Epidermal melanocyte (primary cell): ENCODE results near the gene USP7.
"Not testable (repeated sequence)": the region's sequence is repeated elsewhere in the genome, so short reads cannot be mapped to it uniquely, and the experiment has no call there.

ENCODE experiments used
- DNase-seq: peaks from one replicate; pipeline ENCODE4 v3.0.0; 2011; ENCODE audit warnings: low spot score; ENCODE audit not compliant: insufficient read length

The USP7 gene

DNA sequence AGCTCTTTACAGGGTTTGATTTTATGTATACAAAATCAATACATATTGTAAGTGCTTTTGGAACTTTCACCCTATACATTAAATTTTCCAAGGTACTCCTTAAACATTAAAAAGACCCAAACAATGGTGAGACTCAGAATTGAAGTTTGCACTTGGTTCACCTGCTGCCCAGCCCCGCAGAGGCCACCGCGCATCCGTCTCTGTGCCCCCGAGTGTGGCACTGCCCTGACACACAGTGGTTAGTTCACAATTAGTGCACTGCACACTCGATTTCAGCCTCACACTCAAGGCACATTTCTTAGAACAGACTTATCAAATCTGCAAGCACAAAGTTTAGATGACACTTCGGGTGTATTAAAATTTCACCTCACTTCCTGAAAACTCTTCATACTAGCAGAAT lies 38.3 kb downstream of the USP7 start:
- DNase-seq, result no peak

DNA sequence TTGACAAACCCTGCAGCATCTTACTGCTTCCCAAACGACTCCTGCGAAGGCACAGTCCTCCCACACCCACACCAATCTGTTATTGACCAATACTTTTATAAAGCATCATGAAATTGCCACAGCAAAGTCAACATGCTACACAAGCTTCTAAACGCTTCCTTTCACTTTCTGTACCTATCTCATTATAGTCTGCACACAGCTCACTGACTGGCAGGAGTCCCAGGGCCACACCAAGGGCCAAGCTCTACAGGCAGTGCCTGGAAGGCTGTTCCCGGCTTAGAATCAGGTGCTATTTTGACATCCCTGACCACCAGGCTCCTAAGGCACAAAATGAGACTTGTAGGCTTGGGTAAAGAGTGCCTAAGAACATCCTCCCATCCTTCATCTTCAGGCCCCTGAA lies 39.5 kb downstream of the USP7 start:
- DNase-seq, result no peak

DNA sequence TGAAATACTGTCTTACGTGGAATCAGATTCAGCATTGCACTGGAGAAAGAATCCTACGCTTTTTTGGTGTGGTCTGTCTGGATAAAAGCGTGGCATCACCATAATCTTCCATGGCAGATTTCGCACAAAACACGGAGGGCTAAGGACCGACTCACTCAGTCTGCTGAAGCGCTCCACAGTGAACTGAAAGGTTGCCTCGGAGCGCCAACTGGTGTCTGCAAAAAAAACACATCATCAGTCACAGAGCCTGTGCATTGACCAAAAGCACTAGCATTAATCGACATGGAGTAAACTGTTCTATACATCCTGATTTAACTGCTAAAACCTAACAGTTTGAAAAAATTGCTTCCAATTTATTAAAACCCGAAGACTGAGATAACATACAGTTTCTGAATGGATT lies 40.5 kb downstream of the USP7 start:
- no peak for DNase-seq

DNA sequence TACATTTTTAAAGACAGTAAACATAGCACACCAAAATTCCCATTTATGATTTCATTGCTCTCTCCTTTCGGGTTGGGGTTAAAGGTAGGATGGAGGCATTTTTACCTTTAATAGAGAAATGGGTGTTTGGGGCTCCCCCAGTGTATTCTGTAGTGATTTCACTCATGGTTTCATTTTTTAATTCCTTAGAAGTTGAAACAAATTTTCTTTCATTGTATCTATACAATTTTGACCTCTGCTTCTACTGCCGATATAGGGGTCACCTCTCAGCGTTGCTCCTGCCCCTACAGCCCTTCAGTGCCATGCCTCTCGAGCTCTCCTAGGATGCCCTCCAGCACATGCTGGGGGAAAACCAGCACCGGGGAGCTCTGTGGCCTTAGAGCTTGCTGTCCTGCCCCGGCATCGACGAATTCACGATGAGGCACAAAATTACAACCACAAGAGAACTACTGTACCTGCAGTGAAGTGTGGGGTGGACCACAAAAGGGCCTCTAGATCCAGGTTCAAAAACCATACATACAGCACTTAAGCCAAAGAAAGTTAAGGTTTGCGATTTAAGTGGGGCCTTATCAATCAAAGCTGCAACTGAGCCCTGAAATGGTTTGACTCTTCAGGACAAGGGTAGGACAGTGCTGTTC lies 42.2 kb downstream of the USP7 start:
- no peak for DNase-seq

DNA sequence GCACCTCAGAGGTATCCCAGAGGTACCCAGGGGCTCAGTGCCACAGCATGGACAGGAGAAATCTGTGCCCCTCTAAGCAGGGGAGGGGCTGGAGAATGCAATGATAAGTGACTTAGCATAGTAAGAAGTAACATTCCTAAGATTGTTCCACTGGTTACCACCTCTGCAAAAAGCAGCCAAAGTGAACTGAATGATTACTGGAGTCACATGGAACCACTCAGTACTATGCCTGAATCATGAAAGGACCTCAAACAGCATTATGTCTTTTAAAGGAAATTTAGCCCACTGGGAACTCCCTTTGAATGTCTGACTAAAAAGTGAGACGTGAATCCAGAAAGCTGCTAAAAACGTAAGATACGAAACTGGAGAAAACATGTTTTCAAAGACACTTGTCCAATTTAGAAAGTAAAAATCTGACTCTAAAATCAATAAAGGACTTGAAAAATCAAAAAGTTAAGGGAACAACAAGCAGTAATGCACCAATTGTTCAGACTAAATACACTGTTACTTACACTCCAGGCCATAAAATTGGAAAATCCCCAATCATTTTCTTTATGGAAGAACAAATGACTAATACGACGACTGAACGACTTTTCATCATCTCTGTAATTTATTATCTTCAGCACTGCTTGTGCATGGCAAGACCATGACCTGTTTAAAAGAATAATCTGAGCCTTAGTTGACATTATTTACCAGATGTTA lies 42.9 kb downstream of the USP7 start:
- no peak for DNase-seq

DNA sequence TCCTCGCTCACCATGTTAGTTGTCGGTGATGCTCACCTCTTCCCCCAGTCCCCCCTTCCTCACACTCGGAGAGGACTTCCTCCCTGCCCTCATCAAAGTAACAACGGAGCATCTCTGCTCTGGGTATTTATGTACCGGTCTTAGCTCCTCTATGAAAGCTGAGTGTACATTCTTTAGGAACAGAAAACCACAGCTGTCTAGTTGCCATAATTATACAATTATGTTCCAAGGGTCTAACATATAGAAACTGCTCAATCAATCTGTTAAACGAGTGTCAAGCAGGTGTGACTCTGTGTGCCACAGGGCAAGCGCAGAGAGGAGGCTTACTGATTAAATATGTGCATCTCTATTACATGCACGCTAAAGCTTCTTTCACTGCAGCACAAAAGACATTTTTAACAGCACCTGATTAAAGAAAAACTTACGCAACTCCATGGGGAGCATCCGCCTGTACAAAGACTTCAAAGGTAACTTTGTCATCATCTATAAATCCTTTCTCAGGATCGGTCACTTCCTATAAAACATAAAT lies 43.7 kb downstream of the USP7 start:
- no peak for DNase-seq

DNA sequence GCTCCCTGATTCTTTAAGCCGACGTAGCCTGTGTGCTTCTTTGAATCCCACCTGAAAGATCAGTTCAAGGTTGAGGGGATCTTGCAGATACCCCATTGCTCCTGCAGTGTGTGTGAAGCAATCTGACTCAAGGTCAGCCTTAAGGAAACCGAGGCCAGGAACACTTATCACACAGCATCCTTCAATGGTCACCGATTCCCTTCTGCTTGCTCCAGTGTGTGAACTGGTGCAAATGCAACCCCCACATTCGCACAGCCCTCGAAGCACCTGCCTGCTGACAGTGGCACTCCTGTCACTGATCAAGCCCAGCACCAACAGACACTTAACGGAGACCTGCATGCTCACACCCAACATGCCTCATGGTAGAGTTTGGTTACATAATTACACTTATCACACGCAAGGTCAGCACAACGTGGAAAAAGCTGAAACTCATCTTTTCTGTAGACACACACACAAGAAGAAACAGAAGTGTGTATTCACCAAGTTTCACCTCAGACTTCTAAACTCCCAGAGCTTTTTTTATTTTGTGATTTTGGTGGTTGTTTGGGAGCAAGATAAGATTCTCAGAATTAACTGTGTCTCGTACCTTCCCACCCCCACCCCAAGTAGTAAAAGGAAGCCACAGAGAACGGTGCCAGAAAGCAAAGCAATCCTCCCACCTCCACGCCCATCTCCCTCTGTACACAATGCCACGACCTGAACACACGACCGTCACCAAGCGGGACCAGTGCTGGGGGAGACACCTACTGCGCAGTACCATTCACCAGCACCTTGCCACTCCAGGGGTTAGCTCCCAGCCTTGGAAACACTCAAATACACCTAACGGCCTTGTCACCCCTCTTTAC lies 44.4 kb downstream of the USP7 start:
- no peak for DNase-seq

DNA sequence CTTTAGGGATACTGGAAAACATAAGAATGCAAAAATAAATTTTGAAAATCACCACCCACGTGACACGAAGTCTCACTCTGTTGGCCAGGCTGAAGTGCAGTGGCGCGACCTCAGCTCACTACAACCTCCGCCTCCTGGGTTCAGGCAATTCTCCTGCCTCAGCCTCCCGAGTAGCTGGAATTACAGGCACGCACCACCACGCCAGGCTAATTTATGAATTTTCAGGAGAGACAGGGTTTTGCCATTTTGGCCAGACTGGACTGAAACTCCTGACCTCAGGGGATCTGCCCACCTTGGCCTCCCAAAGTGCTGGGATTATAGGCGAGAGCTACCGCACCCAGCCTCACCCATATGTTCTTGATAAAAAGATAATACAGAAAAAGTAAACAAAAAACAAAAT lies 46.4 kb downstream of the USP7 start:
- not testable (repeated sequence) for DNase-seq

DNA sequence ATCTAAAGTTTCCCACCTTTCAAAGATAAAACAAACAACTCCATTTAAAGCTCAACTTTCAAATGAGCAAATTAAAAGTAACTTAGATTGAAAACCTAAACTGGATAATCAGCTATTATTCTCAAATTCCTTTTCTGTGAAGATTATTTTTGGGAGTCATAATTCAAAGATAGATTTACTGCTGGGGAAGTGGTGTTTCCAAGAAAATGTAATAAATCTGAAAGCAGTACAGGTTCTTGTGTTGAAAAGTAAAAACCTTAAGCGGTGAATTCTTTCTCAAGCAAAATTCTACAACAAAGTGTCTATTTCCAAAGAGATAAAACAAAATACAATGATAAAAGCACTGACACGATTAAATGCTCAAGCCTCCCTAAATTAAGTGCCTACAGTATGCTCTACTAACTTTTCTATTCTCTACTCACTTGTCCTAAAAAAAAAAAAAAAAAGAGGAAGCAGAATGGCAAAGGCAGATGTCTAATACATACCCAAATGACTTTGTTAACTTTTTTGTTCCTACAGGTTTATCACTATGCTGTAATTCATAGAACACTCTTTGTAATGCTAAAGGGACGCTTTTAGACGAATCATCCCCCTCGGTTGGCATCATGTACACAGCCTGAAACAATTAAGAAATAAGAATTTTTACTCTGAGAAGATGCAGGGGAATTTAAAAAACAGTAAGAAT lies 47.0 kb downstream of the USP7 start:
- DNase-seq, result no peak

DNA sequence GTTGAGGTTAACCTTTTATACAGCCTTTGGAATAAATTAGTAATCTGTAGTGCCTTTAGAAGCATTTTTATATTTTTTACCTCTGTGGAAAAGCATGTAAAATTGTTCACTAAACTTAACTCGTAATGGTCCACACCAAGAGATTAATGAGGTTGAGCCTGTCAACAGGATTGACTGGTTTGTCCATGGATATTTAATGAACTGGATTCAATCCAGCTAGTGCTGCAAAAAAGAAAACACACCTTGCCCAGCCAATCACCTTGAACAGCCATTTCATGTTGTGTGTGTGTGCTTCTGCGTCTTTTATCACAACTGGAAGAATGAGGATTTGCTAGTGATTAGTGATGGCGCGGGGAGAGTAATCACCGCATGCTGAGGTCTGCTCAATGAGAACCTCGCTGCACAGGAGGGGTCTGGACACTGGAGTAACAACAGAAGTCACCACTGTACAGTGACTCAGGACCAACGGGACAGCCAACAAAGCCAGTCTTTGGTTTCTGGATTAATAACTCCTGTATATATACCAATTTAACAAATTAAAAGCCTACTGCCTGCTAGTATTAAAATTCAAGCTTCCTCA lies 47.9 kb downstream of the USP7 start:
- DNase-seq, result no peak

DNA sequence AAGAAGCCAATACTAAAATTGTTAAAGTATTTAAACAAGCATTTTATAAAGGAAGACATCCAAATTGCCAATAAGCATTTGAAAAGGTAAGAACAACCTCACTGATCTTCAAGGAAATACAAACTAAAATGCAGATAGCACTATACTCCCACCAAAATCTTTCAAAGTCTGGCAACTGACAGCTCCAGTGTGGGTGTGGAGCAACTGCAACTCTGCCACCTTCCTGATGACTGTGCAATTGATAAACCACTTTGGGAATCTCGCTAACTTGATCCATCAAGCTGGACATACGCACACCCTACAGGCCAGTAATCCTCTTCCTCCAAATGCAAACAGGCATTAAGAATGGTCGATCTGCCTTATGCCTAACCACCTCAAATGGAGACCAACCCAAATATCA lies 49.6 kb downstream of the USP7 start:
- no peak for DNase-seq

DNA sequence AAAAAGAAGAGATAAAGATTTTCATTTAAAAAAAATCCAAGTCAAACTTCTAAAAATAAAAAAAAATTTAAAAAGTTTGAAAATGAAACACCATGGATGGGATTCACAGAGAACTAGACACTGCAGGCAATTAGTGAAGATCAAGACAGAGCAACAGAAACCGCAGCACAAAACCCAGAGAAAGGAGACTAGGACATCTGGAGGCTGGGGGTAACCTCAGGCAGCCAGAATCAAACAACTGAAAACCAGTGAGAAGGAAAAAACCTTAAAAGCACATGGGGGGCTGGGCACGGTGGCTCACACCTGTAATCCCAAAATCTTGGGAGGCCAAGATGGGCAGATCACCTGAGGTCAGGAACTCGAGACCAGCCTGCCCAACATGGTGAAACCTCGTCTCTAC lies 50.9 kb downstream of the USP7 start:
- DNase-seq, result no peak

DNA sequence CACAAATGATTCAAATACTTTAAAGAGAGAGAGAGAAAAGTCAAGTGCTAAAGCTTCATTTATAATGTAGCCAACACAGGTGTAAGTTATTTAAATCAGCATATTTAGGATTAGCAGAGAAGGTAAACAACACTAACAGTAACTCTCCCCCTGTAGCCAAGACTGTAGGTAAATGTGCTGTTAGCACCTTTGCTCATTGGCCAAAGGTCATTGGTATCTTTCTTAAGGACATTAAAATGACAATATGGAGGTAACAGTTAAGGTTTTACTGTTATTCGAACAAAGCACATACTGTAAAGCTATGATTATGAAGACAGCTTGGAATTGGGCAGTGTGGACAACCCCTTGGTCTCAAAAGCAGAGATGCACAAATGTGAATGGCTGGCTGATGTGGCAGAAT lies 52.9 kb downstream of the USP7 start:
- no peak for DNase-seq

DNA sequence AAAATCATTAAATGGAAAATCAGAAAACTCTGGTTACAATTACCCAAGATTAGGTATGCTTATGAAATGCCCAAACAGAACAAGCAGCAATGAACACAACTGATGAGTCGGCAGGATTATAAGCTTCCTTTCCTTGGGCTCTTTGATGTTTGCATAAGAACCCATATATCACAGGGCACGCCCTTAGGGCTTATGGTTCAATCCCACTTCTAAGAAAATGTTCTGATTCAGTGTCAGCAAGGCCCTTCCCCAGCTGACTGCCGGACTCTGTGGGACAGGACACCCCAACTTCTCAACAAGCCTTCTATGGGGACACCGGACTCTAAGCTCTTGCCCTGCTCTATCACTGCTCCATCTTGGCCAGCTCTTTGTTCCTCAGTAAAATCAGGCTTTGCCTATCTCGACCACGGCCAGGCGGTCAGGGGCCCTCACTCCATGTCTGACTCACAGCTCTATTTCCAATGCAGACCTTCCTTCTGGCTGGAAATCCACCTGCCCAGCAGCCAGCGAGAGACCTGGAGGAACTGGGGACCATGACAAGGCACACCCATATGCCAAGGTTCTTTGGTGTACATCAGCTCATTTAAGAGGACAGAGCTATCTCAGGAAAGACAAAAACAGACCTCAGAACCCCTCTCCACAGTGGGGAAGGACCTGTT lies 54.8 kb downstream of the USP7 start:
- DNase-seq, result no peak

DNA sequence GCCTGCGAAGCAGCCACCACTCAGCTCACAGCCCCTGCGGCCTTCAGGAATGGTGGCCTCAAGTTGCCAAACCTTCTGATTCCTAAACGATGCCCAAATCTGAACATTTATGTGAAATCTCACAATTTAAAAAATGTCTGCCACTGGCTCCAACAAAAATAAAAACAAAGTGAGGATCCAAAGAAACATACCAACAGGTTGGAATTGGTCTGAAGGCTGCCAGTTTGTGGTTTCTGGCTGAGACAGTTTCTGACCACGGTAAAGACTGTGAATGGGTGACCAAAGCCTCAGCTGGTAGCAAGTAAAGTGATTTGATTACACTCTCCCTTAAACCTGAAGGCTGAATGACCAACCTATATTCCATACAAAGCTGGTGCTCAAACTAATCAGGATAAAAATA lies 56.6 kb downstream of the USP7 start:
- no peak for DNase-seq

DNA sequence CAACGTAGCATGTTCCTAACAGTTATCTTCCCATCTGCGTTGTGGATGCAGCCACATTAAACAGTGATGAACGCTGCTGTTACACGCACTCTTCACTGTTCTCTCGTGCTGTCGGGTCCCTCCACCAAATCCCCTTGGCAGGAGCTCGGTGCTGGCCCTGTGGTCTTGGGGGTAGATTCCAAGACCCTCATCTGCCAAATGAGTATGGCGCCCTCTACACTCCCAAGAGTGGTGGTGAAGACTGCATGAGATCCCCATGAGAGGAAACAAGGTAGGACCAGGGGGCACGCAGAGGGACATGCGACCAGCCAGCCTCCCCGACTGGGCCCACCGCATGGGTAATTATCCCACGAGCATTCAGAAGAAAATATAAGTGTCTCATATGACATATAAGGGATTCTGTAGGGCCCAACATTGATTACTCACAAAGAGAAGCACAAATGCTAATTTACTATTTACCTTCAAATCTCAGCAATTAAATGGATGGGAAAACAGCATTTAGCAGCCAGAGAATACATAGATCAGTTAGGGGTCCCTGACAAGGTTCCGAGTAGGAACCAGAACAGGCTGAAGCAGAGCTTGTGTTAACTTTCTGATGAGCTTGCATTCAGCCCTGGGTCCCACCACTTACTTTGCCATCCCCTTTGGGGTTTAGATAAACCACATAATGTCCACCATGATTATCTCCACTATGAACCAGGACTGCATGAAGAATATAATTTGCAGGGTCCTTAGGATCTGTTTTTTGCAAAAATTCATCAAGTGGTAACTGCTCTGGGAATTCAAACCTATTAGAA lies 57.7 kb downstream of the USP7 start:
- DNase-seq, result no peak

DNA sequence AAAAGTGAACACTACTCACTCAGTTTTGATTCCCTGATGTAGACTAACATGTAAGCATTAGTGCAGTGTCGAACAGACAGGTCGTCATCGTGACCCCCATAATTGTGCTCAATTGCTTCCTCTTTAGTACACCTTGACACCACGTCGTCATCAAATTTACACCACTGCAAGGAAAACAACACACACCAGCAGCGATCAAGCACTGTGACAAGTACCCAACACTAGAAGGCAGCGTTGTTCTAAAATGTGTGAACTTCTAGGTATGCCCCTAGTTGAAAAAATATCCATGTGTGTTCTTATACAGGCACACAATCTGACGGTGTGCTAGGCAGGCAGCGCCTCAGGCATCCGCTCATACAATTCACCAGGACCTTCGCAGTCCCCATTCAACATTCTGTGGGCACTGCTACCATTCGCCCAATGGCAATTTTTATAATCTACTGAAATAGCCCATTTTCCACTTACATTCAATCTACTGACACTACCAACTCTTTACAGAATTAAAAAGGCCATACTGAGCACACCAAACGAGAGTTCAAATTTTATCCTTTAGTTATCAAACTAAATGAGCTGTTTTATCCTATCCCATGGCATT lies 58.4 kb downstream of the USP7 start:
- no peak for DNase-seq

DNA sequence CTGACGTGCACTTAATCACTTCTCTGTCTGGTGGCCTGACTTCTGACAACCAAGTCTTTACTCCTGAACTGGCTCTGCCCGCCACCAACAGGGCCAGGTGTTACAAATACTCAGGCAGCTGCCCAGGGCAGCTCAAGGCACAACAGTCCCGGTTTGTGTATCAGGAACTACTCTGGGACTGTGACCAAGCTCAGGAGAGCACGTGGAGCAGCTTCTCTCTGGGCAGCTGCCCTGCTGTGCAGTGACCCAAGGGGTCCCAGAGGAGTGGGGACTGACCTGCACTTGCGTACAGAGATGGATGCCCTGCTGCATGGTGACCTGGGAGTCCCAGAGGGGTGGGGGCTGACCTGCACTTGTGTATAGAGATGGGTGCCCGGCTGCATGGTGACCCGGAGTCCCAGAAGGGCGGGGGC lies 59.7 kb downstream of the USP7 start:
- no peak for DNase-seq

DNA sequence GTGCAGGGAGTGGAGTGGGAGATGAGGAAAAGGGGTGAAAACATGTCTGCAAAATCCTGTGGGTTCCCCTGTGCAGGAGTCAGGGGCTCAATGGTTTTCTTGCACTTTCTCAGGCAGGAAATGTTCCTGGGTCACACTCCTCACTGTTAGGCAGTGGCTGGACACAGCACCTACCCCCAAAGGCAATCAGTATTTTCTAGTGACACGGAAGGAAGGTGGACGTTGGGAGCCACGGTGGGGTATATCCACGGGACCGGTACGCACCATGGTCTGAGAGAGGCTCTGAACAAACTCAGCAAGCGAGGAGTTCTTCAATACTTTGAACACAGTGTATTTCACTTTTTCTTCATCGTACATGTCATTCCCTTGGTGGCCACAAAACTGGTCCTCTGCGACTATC lies 60.7 kb downstream of the USP7 start:
- DNase-seq, result no peak
